Measurements from ENCODE around the gene SSR4. TPM values are rescaled to one million over a fixed set of nuclear protein-coding genes. Genes with fewer than 3 reads are reported as not detected.

The SSR4 gene
- total and polyA plus RNA-seq, 12 donors = 162 to 1,349 (median 366) TPM

DNA sequence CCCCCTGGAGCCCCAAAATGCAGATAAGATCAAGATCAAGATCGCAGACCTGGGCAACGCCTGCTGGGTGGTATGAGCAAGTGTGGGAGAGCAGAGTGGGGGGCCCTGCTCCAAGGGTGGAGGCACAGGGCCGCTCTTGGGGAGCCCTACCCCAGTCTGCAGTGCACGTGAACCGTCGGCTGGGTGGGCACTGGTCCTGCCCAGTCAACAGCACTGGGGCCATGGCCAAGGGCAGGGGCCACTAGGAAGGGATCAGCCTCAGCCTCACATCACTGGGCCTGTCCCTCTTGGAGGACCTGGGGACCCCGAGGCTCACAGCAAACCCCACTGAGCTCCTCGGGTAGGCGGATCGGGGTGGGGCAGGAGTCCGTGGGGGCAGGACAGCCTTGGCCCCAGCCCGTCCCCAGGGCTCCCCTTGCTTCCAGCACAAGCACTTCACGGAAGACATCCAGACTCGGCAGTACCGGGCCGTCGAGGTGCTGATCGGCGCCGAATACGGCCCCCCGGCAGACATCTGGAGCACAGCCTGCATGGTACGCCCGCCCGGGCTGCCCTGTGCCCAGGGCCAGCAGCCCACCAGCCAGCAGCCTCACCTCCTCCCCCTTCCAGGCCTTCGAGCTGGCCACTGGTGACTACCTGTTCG is 10.0 kb upstream of the SSR4 start:
- WGBS, 4 donors = 90 to 94% (median 93%) methylated on average over 5 to 27 of the region's 27 CpGs; no CpG with 5 or more reads in 1 of the 4 donors
- TF ChIP-seq, protein P1, sequence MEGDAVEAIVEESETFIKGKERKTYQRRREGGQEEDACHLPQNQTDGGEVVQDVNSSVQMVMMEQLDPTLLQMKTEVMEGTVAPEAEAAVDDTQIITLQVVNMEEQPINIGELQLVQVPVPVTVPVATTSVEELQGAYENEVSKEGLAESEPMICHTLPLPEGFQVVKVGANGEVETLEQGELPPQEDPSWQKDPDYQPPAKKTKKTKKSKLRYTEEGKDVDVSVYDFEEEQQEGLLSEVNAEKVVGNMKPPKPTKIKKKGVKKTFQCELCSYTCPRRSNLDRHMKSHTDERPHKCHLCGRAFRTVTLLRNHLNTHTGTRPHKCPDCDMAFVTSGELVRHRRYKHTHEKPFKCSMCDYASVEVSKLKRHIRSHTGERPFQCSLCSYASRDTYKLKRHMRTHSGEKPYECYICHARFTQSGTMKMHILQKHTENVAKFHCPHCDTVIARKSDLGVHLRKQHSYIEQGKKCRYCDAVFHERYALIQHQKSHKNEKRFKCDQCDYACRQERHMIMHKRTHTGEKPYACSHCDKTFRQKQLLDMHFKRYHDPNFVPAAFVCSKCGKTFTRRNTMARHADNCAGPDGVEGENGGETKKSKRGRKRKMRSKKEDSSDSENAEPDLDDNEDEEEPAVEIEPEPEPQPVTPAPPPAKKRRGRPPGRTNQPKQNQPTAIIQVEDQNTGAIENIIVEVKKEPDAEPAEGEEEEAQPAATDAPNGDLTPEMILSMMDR (IDR thresholded peaks at IDR 0.05) = no peak
- TF ChIP-seq POLR2A (IDR thresholded peaks at IDR 0.05) = no peak
- no peak for DNase-seq
- Histone ChIP-seq H3K4me1 (replicated peaks in 1 of 2) (peaks cover 0 to 5% of the 10 kb centered on the region in 2 donors), H3K27ac (no peak overlapping the region), H3K9me3 (replicated peaks in 1 of 3) (no peaks in the 10 kb centered on the region), H3K4me3 (no peak overlapping the region), H3K27me3 (no peaks in the 10 kb centered on the region), H3K36me3 (replicated peaks in 1 of 2) (peaks cover 0 to 29% of the 10 kb centered on the region in 2 donors)
- intact Hi-C loops (cut with DNase I) = no loop called here

DNA sequence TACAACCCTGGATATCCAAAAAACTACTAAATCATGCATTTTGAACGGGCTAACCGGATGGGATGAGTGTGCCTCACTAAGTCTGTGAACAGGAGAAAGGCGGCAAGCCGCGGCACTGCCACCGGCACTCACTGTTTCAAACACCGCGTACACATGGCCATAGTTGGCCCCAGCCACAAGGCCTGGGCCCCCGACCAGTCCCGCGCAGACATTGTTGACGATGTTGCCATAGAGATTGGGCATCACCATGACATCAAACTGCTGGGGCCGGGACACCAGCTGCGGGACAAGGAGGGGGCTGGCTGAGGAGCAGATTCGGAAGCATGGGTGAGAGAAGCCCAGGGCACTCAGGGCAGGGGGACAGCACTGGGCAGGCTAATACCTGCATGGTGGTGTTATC is 7.8 kb upstream of the SSR4 start:
- no peaks in the 10 kb centered on the region for H3K27me3 ChIP-seq
- H3K36me3 ChIP-seq (replicated peaks in 1 of 2) = peaks cover 0 to 29% of the 10 kb centered on the region in 2 donors
- no peak overlapping the region for H3K4me3 ChIP-seq
- H3K27ac ChIP-seq = no peak overlapping the region
- intact Hi-C loops (cut with DNase I) = no loop called here
- no peaks in the 10 kb centered on the region for H3K4me1 ChIP-seq (replicated peaks in 1 of 2)
- no peaks in the 10 kb centered on the region for H3K9me3 ChIP-seq (replicated peaks in 1 of 3)
- no peak for DNase-seq
- WGBS, 4 donors = 80 to 92% (median 87%) methylated on average over 5 to 15 of the region's 15 CpGs
- TF ChIP-seq, protein P1 (IDR thresholded peaks at IDR 0.05) = no peak
- no peak for TF ChIP-seq POLR2A (IDR thresholded peaks at IDR 0.05)

DNA sequence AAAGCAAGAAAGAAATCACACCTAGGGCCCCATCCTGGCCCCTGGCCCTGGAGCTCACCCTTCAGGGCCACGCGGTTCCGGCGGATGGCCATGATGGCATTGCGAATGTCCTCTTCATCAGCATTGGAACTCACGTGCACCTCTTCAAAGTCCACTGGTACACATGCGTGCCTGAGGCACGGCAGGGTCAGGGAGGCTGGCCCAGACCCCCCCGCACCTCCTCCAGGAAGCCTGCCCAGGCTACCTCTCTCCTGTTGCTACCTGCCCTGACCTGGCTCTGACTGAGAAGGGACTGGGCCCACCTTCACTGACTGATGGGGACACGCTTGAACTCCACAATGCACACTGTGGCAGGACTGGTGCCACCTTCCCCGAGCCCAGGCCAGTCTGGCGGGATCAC is 4.8 kb upstream of the SSR4 start:
- TF ChIP-seq, protein P1 (IDR thresholded peaks at IDR 0.05) = no peak
- TF ChIP-seq POLR2A (IDR thresholded peaks at IDR 0.05) = no peak
- Histone ChIP-seq H3K36me3 (replicated peaks in 1 of 2) (peaks cover 0 to 29% of the 10 kb centered on the region in 2 donors), H3K9me3 (replicated peaks in 1 of 3) (no peaks in the 10 kb centered on the region), H3K4me3 (no peak overlapping the region), H3K4me1 (replicated peaks in 1 of 2) (peaks cover 5 to 10% of the 10 kb centered on the region in 2 donors), H3K27ac (no peak overlapping the region), H3K27me3 (no peaks in the 10 kb centered on the region)
- intact Hi-C loops (cut with DNase I) = no loop called here
- DNase-seq = no peak
- 83 to 93% (median 91%) methylated on average over 8 to 12 of the region's 12 CpGs for WGBS, 4 donors

DNA sequence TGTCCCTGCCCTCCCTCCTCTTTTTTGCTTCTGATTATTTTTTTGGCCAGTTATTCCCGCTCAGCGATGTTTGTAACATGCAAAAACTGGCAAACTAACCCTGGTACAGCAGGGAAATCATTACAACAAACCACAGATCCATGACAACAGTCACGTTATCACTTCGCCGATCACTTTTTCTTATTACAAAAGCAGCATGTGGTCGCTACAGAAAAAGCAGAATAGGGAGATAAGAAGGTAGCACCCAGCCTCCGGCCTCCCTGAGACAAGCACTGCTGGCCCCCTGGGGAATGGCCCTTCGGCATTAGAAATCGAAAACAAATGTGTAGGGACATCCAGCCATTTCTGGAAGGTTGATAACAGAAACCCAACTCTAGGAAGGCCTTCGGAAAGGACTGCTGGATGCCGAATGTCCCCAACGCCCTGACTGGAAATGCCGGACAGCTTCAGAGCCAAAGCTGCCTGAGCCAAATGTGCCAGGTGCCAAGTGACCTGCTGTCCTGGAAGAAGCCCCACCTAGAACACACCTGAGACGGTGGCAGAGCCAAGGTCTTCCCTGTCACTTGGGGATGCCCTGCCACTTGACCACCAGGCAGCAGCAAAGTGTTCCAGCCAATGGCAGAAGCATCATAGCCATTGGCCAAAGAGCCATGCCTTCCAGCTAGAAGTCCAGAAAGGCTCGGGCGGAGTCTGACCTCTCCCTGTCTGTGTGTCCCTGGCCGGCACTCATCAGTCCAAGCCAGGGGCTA is 3.2 kb upstream of the SSR4 start:
- intact Hi-C loops (cut with DNase I) = no loop called here
- Histone ChIP-seq H3K4me1 (replicated peaks in 1 of 2) (peaks cover 5 to 18% of the 10 kb centered on the region in 2 donors), H3K36me3 (replicated peaks in 1 of 2) (peaks cover 0 to 16% of the 10 kb centered on the region in 2 donors), H3K9me3 (replicated peaks in 1 of 3) (no peaks in the 10 kb centered on the region), H3K27me3 (no peaks in the 10 kb centered on the region), H3K27ac (no peak overlapping the region), H3K4me3 (no peak overlapping the region)
- DNase-seq = no peak
- TF ChIP-seq, protein P1 (IDR thresholded peaks at IDR 0.05) = no peak
- no peak for TF ChIP-seq POLR2A (IDR thresholded peaks at IDR 0.05)
- WGBS, 4 donors = 82 to 90% (median 86%) methylated on average over 11 to 17 of the region's 17 CpGs

Measured in adrenal gland (tissue), 12 donors.